ENCODE data around the gene HDGFL2. TPM values are rescaled to one million over a fixed set of nuclear protein-coding genes. Genes with fewer than 3 reads are reported as not detected.

The HDGFL2 gene
- total RNA-seq, 1 experiment from 2014 or later = 108 TPM

GRCh38 chr19:4446704-4447200 is 25.3 kb upstream of the HDGFL2 start:
- H3K4me1 Mint-ChIP-seq = 0 out of 4 replicates have a peak, but pooled peaks cover 0 to 5% of the 10 kb centered on the region in 2 experiments
- no peak overlapping the region for H2BK20ac ChIP-seq (ENCODE audit: low read depth, low read length, poor library complexity, severe bottlenecking)
- H3K79me1 ChIP-seq (ENCODE audit: insufficient read depth, low read depth, low read length, poor library complexity, severe bottlenecking) = no peaks in the 10 kb centered on the region
- H3K27me3 ChIP-seq (ENCODE audit: insufficient read depth, low read length) = no peaks in the 10 kb centered on the region
- no peaks in the 10 kb centered on the region for H3K79me2 ChIP-seq (ENCODE audit: insufficient read depth, low read length)
- no peaks in the 10 kb centered on the region for H3K9me3 Mint-ChIP-seq
- no peak overlapping the region for H3T11ph ChIP-seq (ENCODE audit: low read length)
- no peak overlapping the region for H3K27ac ChIP-seq (ENCODE audit: insufficient read length, low read depth, low read length)
- no peaks in the 10 kb centered on the region for H4K20me1 ChIP-seq (ENCODE audit: control insufficient read depth, insufficient read depth, insufficient read length)
- no peak overlapping the region for H4K8ac ChIP-seq (replicated peaks; ENCODE audit: insufficient read length, low read depth, low read length)
- H4K91ac ChIP-seq (ENCODE audit: insufficient read length, low read depth, low read length) = no peak overlapping the region
- no peak for TF ChIP-seq CTCF (conservative IDR thresholded peaks at IDR 0.05)
- no peak overlapping the region for H2BK120ac ChIP-seq (ENCODE audit: low read depth, low read length, poor library complexity, severe bottlenecking)
- H3K9ac ChIP-seq (ENCODE audit: extremely low read depth, insufficient read length, low read length) = no peak overlapping the region
- no CpG with 5 or more reads among the region's 15 CpGs for WGBS (ENCODE audit: extremely low coverage, insufficient read length, low lambda C conversion rate)
- no peak overlapping the region for H2BK5ac ChIP-seq (ENCODE audit: insufficient read length, low read length)
- no peaks in the 10 kb centered on the region; the same call in 1 of the 2 replicates for H3K27me3 Mint-ChIP-seq (ENCODE audit: low read depth)
- no peak overlapping the region; the same call in 1 of the 2 replicates for H3K14ac ChIP-seq (ENCODE audit: insufficient read depth, low read length)
- peaks cover 20 to 64% (median 44%) of the 10 kb centered on the region in 3 experiments for H3K36me3 Mint-ChIP-seq (ENCODE audit: insufficient read depth in 1 of 3, low read depth in 3 of 3)
- H2BK12ac ChIP-seq (ENCODE audit: insufficient read length, low read depth, low read length) = no peak overlapping the region
- H3K27ac Mint-ChIP-seq = peak overlapping the region in 1 of 3 experiments; percentile 89; a peak in 3 of 7 replicates
- no peaks in the 10 kb centered on the region for H3K9me3 ChIP-seq (ENCODE audit: control insufficient read depth, low read depth, low read length)
- DNase-seq = no peak
- H2AK5ac ChIP-seq (ENCODE audit: insufficient read length, low read length) = no peak overlapping the region
- H2AFZ ChIP-seq (ENCODE audit: low read length) = no peak overlapping the region
- H4K5ac ChIP-seq (ENCODE audit: insufficient read length, low read depth, low read length) = no peak overlapping the region
- H3K23ac ChIP-seq (ENCODE audit: insufficient read length, low read depth, low read length) = no peak overlapping the region
- H3K4me2 ChIP-seq (ENCODE audit: insufficient read depth, insufficient read length, low read length) = no peak overlapping the region
- H3K23me2 ChIP-seq (ENCODE audit: insufficient read length, low read depth, low read length, poor library complexity, severe bottlenecking) = no peaks in the 10 kb centered on the region
- H3K18ac ChIP-seq (ENCODE audit: insufficient read length, low read depth, low read length) = no peak overlapping the region
- no peak overlapping the region for H3K56ac ChIP-seq (ENCODE audit: insufficient read length, low read depth, low read length)
- H3K4me3 Mint-ChIP-seq = no peak overlapping the region
- H3K4ac ChIP-seq (ENCODE audit: low read depth, low read length) = no peak overlapping the region
- no peaks in the 10 kb centered on the region for H3K4me1 ChIP-seq (ENCODE audit: insufficient read depth, low read length)
- H2BK15ac ChIP-seq (ENCODE audit: low read depth, low read length) = no peak overlapping the region

All from H9 (cell line).